SU-DHL-6 (cell line): ENCODE measurements around the gene GRIN3B.

Experiments
- EZH2phosphoT487 ChIP-seq: fragments of 200-600 bp; sonication (generic), shearing (Covaris generic); conservative IDR thresholded peaks from 2 replicates; pipeline ENCODE4 v1.6.1; 2018; ENCODE audit warnings: mild to moderate bottlenecking, antibody characterized with exemption, low read length, moderate library complexity, mixed read lengths
- TF ChIP-seq, protein P1 (sequence below): fragments of 200-600 bp; sonication (generic); IDR thresholded peaks from one replicate; pipeline ENCODE4 v1.5.1; 2017; ENCODE audit warnings: antibody characterized with exemption, mild to moderate bottlenecking, low read length, moderate library complexity; ENCODE audit not compliant: insufficient read depth, poor library complexity, severe bottlenecking

DNA sequence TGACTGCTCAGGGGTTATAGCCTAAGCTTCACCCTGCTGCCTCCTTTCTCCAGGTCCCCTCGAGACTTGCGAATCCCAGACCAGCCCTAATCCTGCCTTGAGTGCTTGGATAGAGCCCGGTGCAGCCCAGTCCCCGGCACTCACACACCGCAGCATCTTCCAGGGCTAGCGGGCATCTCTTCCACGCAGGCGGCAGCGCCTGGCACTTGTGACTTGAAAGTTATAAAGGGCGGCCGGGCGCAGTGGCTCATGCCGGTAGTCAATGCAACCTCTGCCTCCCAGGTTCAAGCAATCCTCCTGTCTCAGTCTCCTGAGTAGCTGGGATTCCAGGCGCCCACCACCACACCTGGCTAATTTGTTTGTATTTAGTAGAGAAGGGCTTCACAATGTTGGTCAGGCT is 14.1 kb upstream of the GRIN3B start:
- TF ChIP-seq, protein P1, sequence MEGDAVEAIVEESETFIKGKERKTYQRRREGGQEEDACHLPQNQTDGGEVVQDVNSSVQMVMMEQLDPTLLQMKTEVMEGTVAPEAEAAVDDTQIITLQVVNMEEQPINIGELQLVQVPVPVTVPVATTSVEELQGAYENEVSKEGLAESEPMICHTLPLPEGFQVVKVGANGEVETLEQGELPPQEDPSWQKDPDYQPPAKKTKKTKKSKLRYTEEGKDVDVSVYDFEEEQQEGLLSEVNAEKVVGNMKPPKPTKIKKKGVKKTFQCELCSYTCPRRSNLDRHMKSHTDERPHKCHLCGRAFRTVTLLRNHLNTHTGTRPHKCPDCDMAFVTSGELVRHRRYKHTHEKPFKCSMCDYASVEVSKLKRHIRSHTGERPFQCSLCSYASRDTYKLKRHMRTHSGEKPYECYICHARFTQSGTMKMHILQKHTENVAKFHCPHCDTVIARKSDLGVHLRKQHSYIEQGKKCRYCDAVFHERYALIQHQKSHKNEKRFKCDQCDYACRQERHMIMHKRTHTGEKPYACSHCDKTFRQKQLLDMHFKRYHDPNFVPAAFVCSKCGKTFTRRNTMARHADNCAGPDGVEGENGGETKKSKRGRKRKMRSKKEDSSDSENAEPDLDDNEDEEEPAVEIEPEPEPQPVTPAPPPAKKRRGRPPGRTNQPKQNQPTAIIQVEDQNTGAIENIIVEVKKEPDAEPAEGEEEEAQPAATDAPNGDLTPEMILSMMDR: no peak
- TF ChIP-seq EZH2phosphoT487: no peak
